ENCODE measurements around the gene MAGI1.

MAGI1 gene

GRCh38 chr3:65578861-65579260 is 459.9 kb downstream of the MAGI1 start:
- no peak for TF ChIP-seq CTCF (IDR thresholded peaks at IDR 0.05; ENCODE audit: borderline replicate concordance, control extremely low read depth, extremely low read depth, insufficient read depth, missing control alignments)
- no peak for DNase-seq (ENCODE audit: low spot score)
- in situ Hi-C loops (cut with MboI; ENCODE audit: low sequenced_read_pairs, unreplicated experiment) = no loop called here

- no peak for DNase-seq (ENCODE audit: low spot score)
- TF ChIP-seq CTCF (IDR thresholded peaks at IDR 0.05; ENCODE audit: borderline replicate concordance, control extremely low read depth, extremely low read depth, insufficient read depth, missing control alignments) = no peak
- in situ Hi-C loops (cut with MboI; ENCODE audit: low sequenced_read_pairs, unreplicated experiment) = no loop called here
Observed at GRCh38 chr3:65577843-65578430, 460.8 kb downstream of the MAGI1 start.

- no peak for TF ChIP-seq CTCF (IDR thresholded peaks at IDR 0.05; ENCODE audit: borderline replicate concordance, control extremely low read depth, extremely low read depth, insufficient read depth, missing control alignments)
Observed at GRCh38 chr3:65576966-65577365, 461.8 kb downstream of the MAGI1 start.

GRCh38 chr3:65576228-65576627 is 462.5 kb downstream of the MAGI1 start:
- no peak for TF ChIP-seq CTCF (IDR thresholded peaks at IDR 0.05; ENCODE audit: borderline replicate concordance, control extremely low read depth, extremely low read depth, insufficient read depth, missing control alignments)
- DNase-seq (ENCODE audit: low spot score) = no peak
- in situ Hi-C loops (cut with MboI; ENCODE audit: low sequenced_read_pairs, unreplicated experiment) = no loop called here

More at GRCh38 chr3:65576966-65577365, 461.8 kb downstream of the MAGI1 start:
- in situ Hi-C loops (cut with MboI; ENCODE audit: low sequenced_read_pairs, unreplicated experiment) = no loop called here
- DNase-seq (ENCODE audit: low spot score) = no peak

- TF ChIP-seq CTCF (IDR thresholded peaks at IDR 0.05; ENCODE audit: borderline replicate concordance, control extremely low read depth, extremely low read depth, insufficient read depth, missing control alignments) = no peak
- no peak for DNase-seq (ENCODE audit: low spot score)
- in situ Hi-C loops (cut with MboI; ENCODE audit: low sequenced_read_pairs, unreplicated experiment) = no loop called here
Observed at GRCh38 chr3:65575376-65575840, 463.3 kb downstream of the MAGI1 start.

GRCh38 chr3:65573548-65574116 is 465.1 kb downstream of the MAGI1 start:
- DNase-seq (ENCODE audit: low spot score) = no peak
- TF ChIP-seq CTCF (IDR thresholded peaks at IDR 0.05; ENCODE audit: borderline replicate concordance, control extremely low read depth, extremely low read depth, insufficient read depth, missing control alignments) = no peak
- in situ Hi-C loops (cut with MboI; ENCODE audit: low sequenced_read_pairs, unreplicated experiment) = no loop called here

Measured in GM13976 (cell line).